Measurements from ENCODE around the gene SLC25A13. TPM values are rescaled to one million over a fixed set of nuclear protein-coding genes. Genes with fewer than 3 reads are reported as not detected.

Gene SLC25A13
- total and polyA plus RNA-seq, 9 of the 15 experiments (the other 6 are each of a cell fraction or from before 2014, with no cell fraction given): 21.4 to 80.2 (median 58.7) TPM

- peaks cover 2 to 9% of the 10 kb centered on the region in 2 experiments; a peak in 2 of 5 replicates for H3K27me3 ChIP-seq (ENCODE audit: control insufficient read depth in 2 of 2, insufficient read depth in 2 of 2, low read length in 2 of 2)
- no peak overlapping the region for H2AFZ ChIP-seq (ENCODE audit: low read depth, low read length)
- no peaks in the 10 kb centered on the region for H3K79me2 ChIP-seq (ENCODE audit: control insufficient read depth, insufficient read depth, low read length)
- in situ Hi-C loops (cut with MboI) (no loop called here), intact Hi-C loops (cut with micrococcal nuclease) (no loop called here)
- POLR2A ChIA-PET: interaction anchor here (1.2 kb wide), 1 partner anchor 10 kb away, joined by 3 read pairs; no protein-coding TSS in a partner anchor
- H3K9ac ChIP-seq (ENCODE audit: insufficient read depth in 1 of 2, low read depth in 2 of 2, low read length in 2 of 2): no peak overlapping the region
- TF ChIP-seq DIDO1 (tag; IDR thresholded peaks at IDR 0.05; ENCODE audit: low read depth) (no peak), RNF219 (CRISPR knock-in tag; IDR thresholded peaks at IDR 0.05) (no peak), NCOA6 (IDR thresholded peaks at IDR 0.05) (no peak), RBM17 (IDR thresholded peaks at IDR 0.05; ENCODE audit: borderline replicate concordance, low read depth, low read length) (no peak), ATF4 (CRISPR knock-in tag; IDR thresholded peaks at IDR 0.05) (no peak), GABPB2 (CRISPR knock-in tag; conservative IDR thresholded peaks at IDR 0.05) (no peak), CBFA2T3 (IDR thresholded peaks at IDR 0.05) (no peak), ESRRB (CRISPR knock-in tag; IDR thresholded peaks at IDR 0.05; ENCODE audit: borderline replicate concordance) (no peak)
- DNase-seq (ENCODE audit: extremely low read depth in 1 of 4, low spot score in 3 of 4): no peak
- no peak overlapping the region for H3K4me2 ChIP-seq (ENCODE audit: insufficient read depth, low read length)
- no peak overlapping the region for H3K27ac ChIP-seq (ENCODE audit: extremely low read depth, low read depth, low read length)
- no peak for FAIRE-seq
- H3K4me3 ChIP-seq: no peak overlapping the region
- no peaks in the 10 kb centered on the region for H3K9me3 ChIP-seq (replicated peaks; ENCODE audit: control insufficient read depth, insufficient read depth, low read depth, low read length)
- ATAC-seq: no peak
- H4K20me1 ChIP-seq (replicated peaks; ENCODE audit: control insufficient read depth, insufficient read depth, low read length): no peaks in the 10 kb centered on the region
- H3K9me1 ChIP-seq (ENCODE audit: control insufficient read depth, insufficient read depth, low read length): no peaks in the 10 kb centered on the region
- no peaks in the 10 kb centered on the region; a peak in 1 of 5 replicates for H3K4me1 ChIP-seq (replicated peaks in 1 of 2; ENCODE audit: control insufficient read depth in 2 of 2, insufficient read depth in 2 of 2, low read length in 2 of 2)
- CTCF ChIA-PET (ENCODE audit: low intra/inter-chr PET ratio): no interaction called here
- BruUV-seq (replicated peaks): no TSS peak
- no peaks in the 10 kb centered on the region for H3K36me3 ChIP-seq (ENCODE audit: control insufficient read depth, insufficient read depth, low read length)
- WGBS (ENCODE audit: insufficient coverage, low coverage, missing lambda C conversion rate): 13% methylated on average over 2 of the region's 2 CpGs
Observed at GRCh38 chr7:96347471-96347870, 25.6 kb upstream of the SLC25A13 start.

Measured in K562 (cell line).